GM12878 (cell line): ENCODE measurements around the gene PSMA2. TPM values are rescaled to one million over a fixed set of nuclear protein-coding genes. Genes with fewer than 3 reads are reported as not detected.

Experiments
- CBFB ChIP-seq: IDR thresholded peaks from 2 replicates; pipeline ENCODE4 v1.6.1; 2016; ENCODE audit warnings: antibody characterized with exemption, low read depth
- CHD2 ChIP-seq: IDR thresholded peaks from 2 replicates; pipeline ENCODE4 v1.6.1; 2011; ENCODE audit warnings: low read depth, low read length, improper control_type of control experiment, borderline replicate concordance
- CREB1 ChIP-seq: IDR thresholded peaks from 2 replicates; pipeline ENCODE4 v1.6.1; 2012; ENCODE audit warnings: low read depth, mild to moderate bottlenecking, inconsistent platforms
- IKZF2 ChIP-seq, 2 experiments: fragments of 450-650 bp; IDR thresholded peaks; 2 replicates each; pipeline ENCODE4 v1.6.1; 2017; ENCODE audit warnings: mild to moderate bottlenecking in 2 of 2, moderate library complexity in 2 of 2
- KDM1A ChIP-seq: fragments of 200-600 bp; sonication (generic); IDR thresholded peaks from 2 replicates; pipeline ENCODE4 v1.6.1; 2016; ENCODE audit warnings: borderline replicate concordance
- MYC ChIP-seq: IDR thresholded peaks from 2 replicates; pipeline ENCODE4 v1.6.1; 2011; ENCODE audit warnings: mild to moderate bottlenecking, low read length, moderate library complexity, inconsistent platforms; ENCODE audit not compliant: insufficient read depth, insufficient replicate concordance, insufficient read length, severe bottlenecking
- NKRF ChIP-seq: fragments of 450-650 bp; conservative IDR thresholded peaks from 2 replicates; pipeline ENCODE4 v1.6.1; 2017; ENCODE audit warnings: mild to moderate bottlenecking, moderate library complexity
- NR2C2 ChIP-seq: IDR thresholded peaks from 2 replicates; pipeline ENCODE4 v1.6.1; 2011; ENCODE audit warnings: borderline replicate concordance, low read depth; ENCODE audit not compliant: control insufficient read depth, insufficient read length
- PAX5 ChIP-seq: IDR thresholded peaks from 2 replicates; pipeline ENCODE4 v1.6.1; 2011; ENCODE audit warnings: low read depth, low read length, borderline replicate concordance
- PKNOX1 ChIP-seq: fragments of 450-650 bp; IDR thresholded peaks from 2 replicates; pipeline ENCODE4 v1.6.1; 2016; ENCODE audit warnings: mild to moderate bottlenecking
- POLR2AphosphoS2 ChIP-seq: IDR thresholded peaks from 2 replicates; pipeline ENCODE4 v1.6.1; 2011; ENCODE audit warnings: low read depth, mild to moderate bottlenecking, low read length, improper control_type of control experiment, moderate library complexity
- POLR2AphosphoS5 ChIP-seq: IDR thresholded peaks from 2 replicates; pipeline ENCODE4 v1.6.1; 2011; ENCODE audit warnings: mild to moderate bottlenecking, low read length, inconsistent platforms
- RELA ChIP-seq: fragments of 450-650 bp; IDR thresholded peaks from 2 replicates; pipeline ENCODE4 v1.8.0; 2014; ENCODE audit warnings: borderline replicate concordance; ENCODE audit not compliant: partially characterized antibody
- RELB ChIP-seq: fragments of 450-650 bp; IDR thresholded peaks from 2 replicates; pipeline ENCODE4 v1.6.1; 2017; ENCODE audit warnings: low read depth, mild to moderate bottlenecking, moderate library complexity
- RUNX3 ChIP-seq: IDR thresholded peaks from 2 replicates; pipeline ENCODE4 v1.6.1; 2012; ENCODE audit warnings: low read length, inconsistent platforms
- SPI1 ChIP-seq: IDR thresholded peaks from 2 replicates; pipeline ENCODE4 v1.6.1; 2011; ENCODE audit warnings: low read depth, mild to moderate bottlenecking, low read length, moderate library complexity, borderline replicate concordance; ENCODE audit not compliant: insufficient read depth
- TCF7 ChIP-seq: IDR thresholded peaks from 2 replicates; pipeline ENCODE4 v1.6.1; 2014; ENCODE audit warnings: antibody characterized with exemption, borderline replicate concordance
- YY1 ChIP-seq: IDR thresholded peaks from 2 replicates; pipeline ENCODE4 v1.6.1; 2011; ENCODE audit warnings: low read depth, mild to moderate bottlenecking, low read length
- ZBTB4 ChIP-seq: fragments of 450-650 bp; formaldehyde crosslinking; IDR thresholded peaks from 2 replicates; pipeline ENCODE4 v1.4.0; 2022; ENCODE audit warnings: mild to moderate bottlenecking, moderate library complexity
- ZNF217 ChIP-seq: fragments of 450-650 bp; IDR thresholded peaks from 2 replicates; pipeline ENCODE4 v1.6.1; 2017; ENCODE audit warnings: antibody characterized with exemption, mild to moderate bottlenecking
- ZNF384 ChIP-seq: IDR thresholded peaks from 2 replicates; pipeline ENCODE4 v1.6.1; 2012; ENCODE audit warnings: low read depth, mild to moderate bottlenecking, low read length, improper control_type of control experiment, borderline replicate concordance
- polyA plus RNA-seq, 11 experiments: library from polyadenylated mRNA; depleted of rRNA in 4 of 11; unstranded in 6 of 11; stranded (reverse) in 5 of 11; fragments of >200 nt; fragmentation: Nextera tagmentation in 4 of 11; fragmentation: Illumina TruSeq in 1 of 11; extraction: Ambion mirVana in 4 of 11; extraction: Trizol in 1 of 11; gene quantifications; 1 replicate in 1 of 11; 2 replicates in 10 of 11; pipeline versions ENCODE4 v1.2.1 to v1.2.3, GENCODE V29; 2011 to 2016; ENCODE audit warnings: inconsistent platforms in 2 of 11, missing spikeins in 2 of 11, low read depth in 1 of 11
- total RNA-seq, 4 experiments: library from RNA; depleted of rRNA in 3 of 4; stranded (reverse); fragments of >200 nt in 3 of 4; fragmentation: Illumina TruSeq in 1 of 4; extraction: Trizol in 1 of 4; gene quantifications; 2 replicates each; pipeline versions ENCODE4 v1.2.1 to v1.2.3, GENCODE V29; 2013 to 2021

The PSMA2 gene
- total and polyA plus RNA-seq, 10 of the 15 experiments (the other 5 are each of a cell fraction or from before 2014, with no cell fraction given): 129 to 1,223 (median 317) TPM

- TF ChIP-seq ZNF384 (no peak), RUNX3 (peak; percentile 26; the same call in 1 of the 2 replicates), NKRF (no peak), CHD2 (peak; percentile 38; the same call in 1 of the 2 replicates), PKNOX1 (peak; percentile 32; the same call in 1 of the 2 replicates), CREB1 (no peak), CBFB (no peak), SPI1 (no peak), RELA (peak; percentile 62), POLR2AphosphoS5 (no peak), ZBTB4 (CRISPR knock-in tag) (no peak), IKZF2 (IDR thresholded peaks at IDR 0.05) (peak; percentile 75 to 78; a peak in 3 of 4 replicates), ZNF217 (no peak), PAX5 (no peak), TCF7 (no peak), NR2C2 (no peak), POLR2AphosphoS2 (no peak), YY1 (no peak), KDM1A (no peak), RELB (peak; percentile 74; the same call in 1 of the 2 replicates), MYC (no peak)
These were observed 14.1 kb upstream of the PSMA2 start (continued) for GRCh38 chr7:42945821-42946626.
